GM19468 (cell line): ENCODE data around the gene PCDHA1.
"Not testable (repeated sequence)": the region's sequence is repeated elsewhere in the genome, so short reads cannot be mapped to it uniquely, and the experiment has no call there.

ENCODE experiments used
- ATAC-seq: cut with Tn5 transposase; IDR thresholded peaks from one replicate; pipeline ENCODE4 v1.9.1; 2021; ENCODE audit warnings: mild to moderate bottlenecking, moderate library complexity, moderate number of reproducible peaks; ENCODE audit not compliant: unreplicated experiment; ENCODE audit errors: extremely low read depth

Gene PCDHA1

GRCh38 chr5:140785905-140786686 is at the start of gene PCDHA1:
TSS of gene PCDHA1 (plus strand) at chr5:140786140.
- ATAC-seq, result no peak

- no peak for ATAC-seq
Measured at GRCh38 chr5:140737486-140737885, 48.5 kb upstream of the PCDHA1 start.

GRCh38 chr5:140741967-140742366 is 44.0 kb upstream of the PCDHA1 start:
- ATAC-seq, result no peak

- no peak for ATAC-seq
Measured at GRCh38 chr5:140753561-140753960, 32.4 kb upstream of the PCDHA1 start.

- ATAC-seq, result no peak
Measured at GRCh38 chr5:140764177-140764973, 21.6 kb upstream of the PCDHA1 start.

GRCh38 chr5:140767444-140767843 is 18.5 kb upstream of the PCDHA1 start:
- ATAC-seq, result no peak

GRCh38 chr5:140780512-140780911 is 5.4 kb upstream of the PCDHA1 start:
- ATAC-seq, result no peak

GRCh38 chr5:140787422-140787821 is 1.5 kb downstream of the PCDHA1 start:
- ATAC-seq, result not testable (repeated sequence)

GRCh38 chr5:140787849-140788504 is 2.0 kb downstream of the PCDHA1 start:
- not testable (repeated sequence) for ATAC-seq

- ATAC-seq, result no peak
Measured at GRCh38 chr5:140791089-140791488, 5.1 kb downstream of the PCDHA1 start.

GRCh38 chr5:140794595-140795258 is 8.8 kb downstream of the PCDHA1 start, which contains the start of gene PCDHA2:
TSS of gene PCDHA2 (plus strand) at chr5:140794852.
- ATAC-seq, result no peak

- ATAC-seq, result no peak
Measured at GRCh38 chr5:140795259-140795641, 9.3 kb downstream of the PCDHA1 start.

GRCh38 chr5:140796072-140796717 is 10.3 kb downstream of the PCDHA1 start:
- ATAC-seq, result not testable (repeated sequence)

GRCh38 chr5:140796718-140797095 is 10.8 kb downstream of the PCDHA1 start:
- ATAC-seq, result no peak

GRCh38 chr5:140800816-140801493 is 15.0 kb downstream of the PCDHA1 start, which contains the start of gene PCDHA3:
TSS of gene PCDHA3 (plus strand) at chr5:140801057.
- ATAC-seq, result no peak

GRCh38 chr5:140801494-140801841 is 15.5 kb downstream of the PCDHA1 start:
- ATAC-seq, result no peak

- not testable (repeated sequence) for ATAC-seq
Measured at GRCh38 chr5:140802381-140802780, 16.4 kb downstream of the PCDHA1 start.

- no peak for ATAC-seq
Measured at GRCh38 chr5:140802781-140803271, 16.9 kb downstream of the PCDHA1 start.
